ENCODE results near the gene SVEP1.

Gene SVEP1

DNA sequence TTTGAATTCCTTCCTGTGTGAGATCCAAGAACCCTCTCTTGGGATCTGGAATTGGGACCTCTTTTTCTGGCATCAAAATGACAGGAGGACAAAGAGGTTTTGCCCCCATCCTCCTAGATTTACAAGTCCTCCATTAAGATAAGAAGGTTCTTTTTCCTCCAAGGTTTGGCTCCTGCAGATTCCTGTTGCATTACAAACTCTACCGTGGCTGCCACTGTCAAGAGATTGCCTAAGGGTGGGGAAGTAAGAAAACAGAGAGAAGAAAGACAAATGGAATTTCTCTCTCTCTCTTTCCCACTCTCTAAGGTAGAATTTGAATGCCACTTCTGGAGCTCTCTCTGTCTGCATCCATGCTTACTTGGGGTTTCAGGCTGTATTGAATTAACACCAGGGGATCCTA is 12.0 kb upstream of the SVEP1 start:
- Mint-ChIP-seq H3K4me3 (no peak overlapping the region), H3K4me1 (no peaks in the 10 kb centered on the region), H3K27ac (no peak overlapping the region), H3K27me3 (peaks cover 12% of the 10 kb centered on the region), H3K36me3 (no peaks in the 10 kb centered on the region), H3K9me3 (peaks cover 14% of the 10 kb centered on the region)
- ATAC-seq, result no peak

DNA sequence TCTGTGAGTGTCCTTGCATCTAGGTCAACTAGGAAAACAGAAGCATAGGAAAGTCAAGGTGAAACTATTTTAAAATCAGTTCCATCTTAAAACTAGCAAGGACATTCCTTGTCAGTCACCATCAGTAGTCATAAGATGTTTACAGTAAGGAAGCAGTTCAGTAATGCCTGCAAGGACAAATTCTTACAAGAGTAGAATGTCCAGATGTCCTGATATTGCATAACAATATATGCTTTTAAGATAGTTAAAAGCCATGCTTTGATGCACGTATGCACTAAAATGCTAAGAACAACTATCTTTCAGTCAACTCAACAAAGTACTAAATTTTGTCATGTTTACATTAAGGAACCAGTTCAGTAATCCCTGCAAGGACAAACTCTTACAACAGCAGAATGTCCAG is 11.3 kb upstream of the SVEP1 start:
- Mint-ChIP-seq H3K4me1 (no peaks in the 10 kb centered on the region), H3K36me3 (no peaks in the 10 kb centered on the region), H3K27me3 (peaks cover 7% of the 10 kb centered on the region), H3K9me3 (peaks cover 17% of the 10 kb centered on the region), H3K27ac (no peak overlapping the region), H3K4me3 (no peak overlapping the region)
- ATAC-seq, result no peak

DNA sequence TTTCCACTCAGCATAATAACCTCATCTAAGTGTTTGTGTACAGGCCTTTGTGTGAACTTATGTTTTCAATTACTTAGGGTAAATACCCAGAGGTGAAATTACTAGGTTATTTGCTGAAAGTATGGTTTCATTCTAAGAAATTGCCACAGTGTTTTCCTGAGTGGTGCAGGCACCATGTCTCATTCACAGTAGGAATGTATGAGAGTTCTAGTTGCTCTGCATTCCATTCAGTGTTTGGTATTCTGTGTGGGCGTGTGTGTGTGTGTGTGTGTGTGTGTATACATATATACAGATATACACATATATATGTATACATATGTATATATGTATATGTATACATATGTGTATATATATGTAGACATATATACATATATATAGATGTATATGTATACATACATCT is 8.8 kb upstream of the SVEP1 start:
- Mint-ChIP-seq H3K36me3 (no peaks in the 10 kb centered on the region), H3K4me3 (no peak overlapping the region), H3K9me3 (peaks cover 22% of the 10 kb centered on the region), H3K27ac (no peak overlapping the region), H3K27me3 (no peaks in the 10 kb centered on the region), H3K4me1 (no peaks in the 10 kb centered on the region)
- ATAC-seq, result no peak

GRCh38 chr9:110583237-110583636 is 3.7 kb upstream of the SVEP1 start:
- peaks cover 16% of the 10 kb centered on the region for H3K9me3 Mint-ChIP-seq
- peaks cover 10% of the 10 kb centered on the region for H3K4me1 Mint-ChIP-seq
- no peak overlapping the region for H3K4me3 Mint-ChIP-seq
- peaks cover 23% of the 10 kb centered on the region for H3K27me3 Mint-ChIP-seq
- ATAC-seq, result no peak
- no peak overlapping the region for H3K27ac Mint-ChIP-seq
- no peaks in the 10 kb centered on the region for H3K36me3 Mint-ChIP-seq

DNA sequence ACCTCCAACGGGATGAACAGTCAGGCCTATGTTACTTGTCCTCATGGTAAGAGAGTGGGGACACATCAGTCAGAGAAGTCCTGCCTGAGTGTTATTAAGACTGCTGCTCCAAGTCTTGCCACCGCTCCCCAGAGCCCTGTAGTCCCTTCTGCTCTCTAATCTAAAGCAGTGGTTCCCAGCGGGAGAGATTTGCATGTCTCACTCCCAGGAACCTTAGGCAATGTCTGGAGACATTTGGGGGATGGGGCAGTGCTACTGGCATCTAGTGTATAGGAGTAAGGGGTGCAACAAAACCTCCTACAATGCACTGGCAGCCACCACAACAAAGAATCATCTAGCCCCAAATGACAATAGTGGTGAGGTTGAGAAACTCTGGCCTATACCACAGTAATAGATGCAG is 2.6 kb upstream of the SVEP1 start:
- H3K27ac Mint-ChIP-seq, result no peak overlapping the region
- H3K9me3 Mint-ChIP-seq, result peaks cover 12% of the 10 kb centered on the region
- H3K27me3 Mint-ChIP-seq, result peaks cover 34% of the 10 kb centered on the region
- H3K36me3 Mint-ChIP-seq, result no peaks in the 10 kb centered on the region
- H3K4me3 Mint-ChIP-seq, result no peak overlapping the region
- ATAC-seq, result no peak
- peaks cover 10% of the 10 kb centered on the region for H3K4me1 Mint-ChIP-seq

DNA sequence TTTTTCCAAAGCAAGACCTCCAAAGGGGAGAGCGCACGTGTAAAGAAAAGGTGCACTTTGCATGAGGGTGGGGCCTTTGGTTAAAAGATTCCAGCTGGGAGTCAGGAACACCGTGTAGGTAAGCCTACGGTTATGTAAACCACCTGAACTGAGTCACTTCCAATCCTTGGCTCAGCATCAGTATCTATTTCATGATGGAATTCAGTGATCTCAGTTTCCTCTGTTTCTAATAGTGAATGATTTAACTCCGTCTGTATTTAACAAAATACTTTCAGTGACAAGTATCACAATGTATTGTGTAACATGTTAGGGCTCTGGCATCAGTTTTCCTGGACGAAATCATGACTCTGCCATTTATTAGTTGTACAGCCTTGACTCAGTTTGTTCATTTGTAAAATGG is 1.3 kb upstream of the SVEP1 start:
- Mint-ChIP-seq H3K4me1 (peaks cover 10% of the 10 kb centered on the region), H3K9me3 (peaks cover 9% of the 10 kb centered on the region), H3K4me3 (no peak overlapping the region), H3K27ac (no peak overlapping the region), H3K36me3 (no peaks in the 10 kb centered on the region), H3K27me3 (peaks cover 36% of the 10 kb centered on the region)
- no peak for ATAC-seq

DNA sequence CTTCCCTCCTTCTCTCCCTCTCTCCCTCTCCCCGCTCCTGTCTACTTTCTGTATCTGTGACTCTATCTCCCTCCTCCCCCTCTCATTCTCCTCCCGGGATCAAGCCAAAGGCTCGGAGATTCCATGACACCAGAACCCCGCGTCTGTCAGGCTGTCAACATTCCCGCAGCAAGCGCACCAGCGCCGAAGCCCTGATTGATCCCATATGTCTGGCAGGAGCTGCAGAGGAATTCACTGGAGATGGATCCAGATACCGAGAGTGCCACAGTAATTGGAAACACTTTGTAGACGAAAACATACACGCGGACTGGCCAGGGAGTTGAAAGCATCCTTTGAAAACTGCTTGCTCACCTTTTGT is 300 bp upstream of the SVEP1 start:
- H3K27me3 Mint-ChIP-seq, result peaks cover 36% of the 10 kb centered on the region
- H3K4me3 Mint-ChIP-seq, result peak overlapping the region; percentile 15
- H3K4me1 Mint-ChIP-seq, result peaks cover 10% of the 10 kb centered on the region
- no peak for ATAC-seq
- no peaks in the 10 kb centered on the region for H3K36me3 Mint-ChIP-seq
- no peak overlapping the region for H3K27ac Mint-ChIP-seq
- H3K9me3 Mint-ChIP-seq, result peaks cover 3% of the 10 kb centered on the region

DNA sequence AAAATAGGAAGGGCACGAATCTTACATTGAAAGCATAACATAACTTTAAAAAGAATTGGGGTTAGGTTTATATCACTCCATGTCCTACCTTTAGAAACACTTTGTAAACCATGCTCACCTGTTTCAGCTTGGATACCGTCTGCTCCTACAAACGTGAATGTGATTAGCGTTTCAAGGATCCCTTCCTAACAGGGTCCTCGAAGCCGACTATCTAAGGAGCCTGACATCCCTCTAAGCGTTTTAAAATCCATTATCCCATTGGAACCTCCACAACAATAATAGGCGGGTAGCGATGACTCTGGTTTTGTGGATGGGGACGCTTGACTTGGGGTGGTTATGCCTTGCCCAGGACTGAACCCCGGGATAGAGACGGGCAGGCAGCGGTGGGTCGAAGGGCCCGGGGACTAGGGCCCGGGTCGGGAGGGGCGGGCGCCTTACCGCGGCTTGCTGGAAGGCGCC is 937 bp downstream of the SVEP1 start:
- Mint-ChIP-seq H3K9me3 (peaks cover 3% of the 10 kb centered on the region), H3K27ac (no peak overlapping the region), H3K4me3 (peak overlapping the region; percentile 20), H3K36me3 (no peaks in the 10 kb centered on the region), H3K4me1 (peaks cover 10% of the 10 kb centered on the region), H3K27me3 (peaks cover 36% of the 10 kb centered on the region)
- no peak for ATAC-seq

DNA sequence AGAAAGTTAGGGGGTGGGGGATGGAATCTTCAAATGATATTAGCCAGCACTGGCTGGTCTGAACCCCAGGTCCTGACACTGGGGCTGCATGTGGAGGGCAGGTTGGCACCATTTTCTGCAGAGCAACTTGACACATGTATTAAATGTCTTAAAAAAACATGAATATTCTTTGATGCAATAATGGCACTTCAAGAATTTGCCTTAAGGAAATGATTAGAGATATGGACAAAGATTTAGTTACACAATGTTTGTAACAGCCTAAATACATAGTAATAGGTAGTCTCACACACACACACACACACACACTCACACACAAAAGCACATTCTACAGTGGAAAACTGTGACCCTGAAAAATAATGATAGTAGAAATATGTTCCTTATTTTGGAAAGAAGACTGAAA is 3.6 kb downstream of the SVEP1 start:
- peaks cover 10% of the 10 kb centered on the region for H3K4me1 Mint-ChIP-seq
- peaks cover 36% of the 10 kb centered on the region for H3K27me3 Mint-ChIP-seq
- ATAC-seq, result no peak
- no peaks in the 10 kb centered on the region for H3K36me3 Mint-ChIP-seq
- H3K27ac Mint-ChIP-seq, result no peak overlapping the region
- H3K9me3 Mint-ChIP-seq, result peaks cover 3% of the 10 kb centered on the region
- no peak overlapping the region for H3K4me3 Mint-ChIP-seq

DNA sequence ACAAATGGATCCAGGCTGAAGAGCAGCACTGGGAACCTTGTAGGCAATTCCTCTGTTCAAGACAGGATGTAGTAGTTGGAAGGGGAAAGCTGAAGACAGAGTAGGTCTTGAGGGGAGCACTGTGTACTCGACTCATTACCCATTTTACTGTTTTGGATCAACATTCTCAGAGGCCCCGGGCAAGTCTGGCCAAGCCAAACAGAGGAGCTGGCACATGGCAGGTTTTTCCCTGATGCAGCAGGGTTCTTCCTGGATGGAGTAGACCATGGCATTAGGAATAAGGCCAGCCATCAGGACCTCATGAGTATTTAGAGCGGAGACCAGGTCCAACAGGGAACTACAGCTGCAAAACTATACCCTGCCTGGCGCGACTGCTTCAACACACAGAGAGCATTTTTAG is 4.4 kb downstream of the SVEP1 start:
- H3K9me3 Mint-ChIP-seq, result peaks cover 3% of the 10 kb centered on the region
- H3K4me3 Mint-ChIP-seq, result no peak overlapping the region
- H3K27me3 Mint-ChIP-seq, result peaks cover 32% of the 10 kb centered on the region
- no peak for ATAC-seq
- no peak overlapping the region for H3K27ac Mint-ChIP-seq
- no peaks in the 10 kb centered on the region for H3K36me3 Mint-ChIP-seq
- peaks cover 10% of the 10 kb centered on the region for H3K4me1 Mint-ChIP-seq

GRCh38 chr9:110573305-110573704 is 6.2 kb downstream of the SVEP1 start:
- H3K4me3 Mint-ChIP-seq, result no peak overlapping the region

GRCh38 chr9:110571801-110572483 is 7.6 kb downstream of the SVEP1 start:
- Mint-ChIP-seq H3K27ac (no peak overlapping the region), H3K4me3 (no peak overlapping the region), H3K27me3 (no peaks in the 10 kb centered on the region), H3K4me1 (no peaks in the 10 kb centered on the region), H3K36me3 (no peaks in the 10 kb centered on the region), H3K9me3 (no peaks in the 10 kb centered on the region)
- no peak for ATAC-seq

More at GRCh38 chr9:110573305-110573704, 6.2 kb downstream of the SVEP1 start:
- ATAC-seq, result no peak
- Mint-ChIP-seq H3K27ac (no peak overlapping the region), H3K36me3 (no peaks in the 10 kb centered on the region), H3K9me3 (no peaks in the 10 kb centered on the region), H3K27me3 (peaks cover 13% of the 10 kb centered on the region), H3K4me1 (no peaks in the 10 kb centered on the region)

DNA sequence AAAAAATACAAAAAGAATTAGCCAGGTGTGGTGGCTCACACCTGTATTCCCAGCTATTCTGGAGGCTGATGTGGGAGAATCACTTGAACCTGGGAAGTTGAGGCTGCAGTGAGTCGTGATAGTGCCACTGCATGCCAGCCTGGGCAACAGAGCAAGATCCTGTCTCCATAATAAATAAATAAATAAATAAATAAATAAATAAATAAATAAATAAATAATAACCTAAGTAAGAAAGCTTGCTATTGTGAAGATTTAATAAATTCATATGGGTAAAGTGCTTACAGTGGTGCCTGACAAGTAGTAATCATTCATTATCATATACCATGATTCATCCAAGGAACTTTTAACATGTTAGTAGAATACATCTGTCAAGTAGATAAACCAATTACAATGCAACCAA is 13.4 kb downstream of the SVEP1 start:
- no peak overlapping the region for H3K27ac Mint-ChIP-seq

GRCh38 chr9:110561826-110562225 is 17.7 kb downstream of the SVEP1 start:
- no peaks in the 10 kb centered on the region for H3K4me1 Mint-ChIP-seq
- no peaks in the 10 kb centered on the region for H3K27me3 Mint-ChIP-seq
- H3K4me3 Mint-ChIP-seq, result no peak overlapping the region
- ATAC-seq, result no peak
- peaks cover 8% of the 10 kb centered on the region for H3K9me3 Mint-ChIP-seq
- no peaks in the 10 kb centered on the region for H3K36me3 Mint-ChIP-seq
- H3K27ac Mint-ChIP-seq, result no peak overlapping the region

More for the DNA sequence above, 13.4 kb downstream of the SVEP1 start:
- Mint-ChIP-seq H3K4me1 (no peaks in the 10 kb centered on the region), H3K36me3 (no peaks in the 10 kb centered on the region), H3K4me3 (no peak overlapping the region), H3K27me3 (no peaks in the 10 kb centered on the region), H3K9me3 (peaks cover 1% of the 10 kb centered on the region)
- no peak for ATAC-seq

GRCh38 chr9:110559869-110560268 is 19.7 kb downstream of the SVEP1 start:
- no peak overlapping the region for H3K27ac Mint-ChIP-seq
- ATAC-seq, result no peak
- H3K27me3 Mint-ChIP-seq, result no peaks in the 10 kb centered on the region

DNA sequence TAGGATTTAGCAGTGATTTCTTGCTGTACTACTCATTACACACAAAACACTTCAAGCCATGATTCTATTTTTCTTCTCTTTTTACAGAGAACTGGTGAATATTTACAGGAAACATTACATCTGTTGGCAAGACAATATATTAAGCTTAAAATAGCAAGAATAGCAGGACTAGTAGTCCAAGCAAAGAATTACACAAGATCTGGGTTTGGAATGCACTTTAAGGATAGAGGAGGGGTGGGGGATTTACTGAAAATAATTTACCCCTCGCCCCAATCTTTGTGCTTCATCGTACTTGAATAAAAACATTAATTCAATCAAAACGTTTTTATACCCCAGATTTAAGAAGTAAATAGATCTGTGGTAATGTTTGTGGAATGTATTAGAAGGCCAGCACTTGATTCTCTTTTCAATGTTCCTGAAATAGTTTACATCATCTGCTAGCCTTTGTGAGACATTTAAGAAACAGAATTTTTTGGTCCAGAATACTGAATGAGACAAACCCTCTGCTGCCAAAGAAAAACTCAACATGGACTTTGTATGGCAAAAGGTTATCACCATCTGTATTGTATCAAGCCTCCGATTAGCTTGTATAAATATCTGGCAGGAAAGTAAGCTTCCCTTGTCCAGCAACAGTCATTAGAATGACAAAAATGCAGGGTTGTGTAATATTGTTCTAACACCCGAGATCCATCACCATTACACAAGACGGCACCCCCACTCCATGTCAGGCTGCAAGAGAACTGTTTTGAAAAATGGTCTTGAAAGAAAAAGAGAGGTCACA is 23.8 kb downstream of the SVEP1 start:
- Mint-ChIP-seq H3K36me3 (no peaks in the 10 kb centered on the region), H3K4me1 (no peaks in the 10 kb centered on the region), H3K4me3 (no peak overlapping the region), H3K9me3 (peaks cover 3% of the 10 kb centered on the region), H3K27ac (no peak overlapping the region), H3K27me3 (no peaks in the 10 kb centered on the region)
- ATAC-seq, result no peak

More at GRCh38 chr9:110559869-110560268, 19.7 kb downstream of the SVEP1 start:
- Mint-ChIP-seq H3K36me3 (no peaks in the 10 kb centered on the region), H3K9me3 (peaks cover 8% of the 10 kb centered on the region), H3K4me1 (no peaks in the 10 kb centered on the region), H3K4me3 (no peak overlapping the region)
